Activated gamma-delta T cell (primary cell): ENCODE data around the gene MAGEE1.

ENCODE experiments used
- DNase-seq: peaks from one replicate; lab custom pipeline; 2025; lab: John Stamatoyannopoulos, UW
- total RNA-seq, 2 donors: gene quantifications; one replicate each; lab custom pipeline; 2026; lab: John Stamatoyannopoulos, UW

The MAGEE1 gene, protein sequence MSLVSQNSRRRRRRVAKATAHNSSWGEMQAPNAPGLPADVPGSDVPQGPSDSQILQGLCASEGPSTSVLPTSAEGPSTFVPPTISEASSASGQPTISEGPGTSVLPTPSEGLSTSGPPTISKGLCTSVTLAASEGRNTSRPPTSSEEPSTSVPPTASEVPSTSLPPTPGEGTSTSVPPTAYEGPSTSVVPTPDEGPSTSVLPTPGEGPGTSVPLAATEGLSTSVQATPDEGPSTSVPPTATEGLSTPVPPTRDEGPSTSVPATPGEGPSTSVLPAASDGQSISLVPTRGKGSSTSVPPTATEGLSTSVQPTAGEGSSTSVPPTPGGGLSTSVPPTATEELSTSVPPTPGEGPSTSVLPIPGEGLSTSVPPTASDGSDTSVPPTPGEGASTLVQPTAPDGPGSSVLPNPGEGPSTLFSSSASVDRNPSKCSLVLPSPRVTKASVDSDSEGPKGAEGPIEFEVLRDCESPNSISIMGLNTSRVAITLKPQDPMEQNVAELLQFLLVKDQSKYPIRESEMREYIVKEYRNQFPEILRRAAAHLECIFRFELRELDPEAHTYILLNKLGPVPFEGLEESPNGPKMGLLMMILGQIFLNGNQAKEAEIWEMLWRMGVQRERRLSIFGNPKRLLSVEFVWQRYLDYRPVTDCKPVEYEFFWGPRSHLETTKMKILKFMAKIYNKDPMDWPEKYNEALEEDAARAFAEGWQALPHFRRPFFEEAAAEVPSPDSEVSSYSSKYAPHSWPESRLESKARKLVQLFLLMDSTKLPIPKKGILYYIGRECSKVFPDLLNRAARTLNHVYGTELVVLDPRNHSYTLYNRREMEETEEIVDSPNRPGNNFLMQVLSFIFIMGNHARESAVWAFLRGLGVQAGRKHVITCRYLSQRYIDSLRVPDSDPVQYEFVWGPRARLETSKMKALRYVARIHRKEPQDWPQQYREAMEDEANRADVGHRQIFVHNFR
- 10.2 to 20.0 reads per million in 2 donors for total RNA-seq

DNA sequence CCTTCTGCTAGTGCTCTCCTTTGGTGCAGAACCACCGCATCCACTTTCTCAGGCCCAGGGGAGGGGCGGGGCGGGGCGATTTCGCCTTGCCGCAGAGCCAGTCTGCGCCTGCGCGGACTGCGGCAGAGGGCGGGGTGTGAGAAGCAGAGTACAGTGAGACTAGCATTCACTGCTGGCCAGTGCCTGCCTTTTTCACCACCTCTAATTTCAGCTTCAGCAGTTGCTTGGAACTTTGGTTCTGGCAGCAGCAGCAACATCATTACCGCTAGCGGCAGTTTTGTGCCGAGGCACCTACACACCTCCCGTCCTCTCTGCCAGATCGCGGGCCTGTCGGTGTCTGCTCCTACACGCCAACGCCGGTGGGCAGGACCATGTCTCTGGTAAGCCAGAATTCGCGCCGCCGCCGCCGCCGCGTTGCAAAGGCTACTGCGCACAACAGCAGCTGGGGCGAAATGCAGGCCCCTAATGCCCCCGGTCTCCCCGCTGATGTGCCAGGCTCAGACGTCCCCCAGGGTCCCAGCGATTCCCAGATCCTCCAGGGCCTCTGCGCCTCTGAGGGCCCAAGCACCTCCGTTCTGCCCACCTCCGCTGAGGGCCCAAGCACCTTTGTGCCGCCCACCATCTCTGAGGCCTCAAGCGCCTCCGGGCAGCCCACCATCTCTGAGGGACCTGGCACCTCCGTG, at the start of gene MAGEE1:
Gene MAGEE1, plus strand, starts transcription at position 151 of the 683 bp plus-strand sequence. Its CDS starts 221 bp downstream, at position 372.
- DNase-seq: peak; percentile 64

DNA sequence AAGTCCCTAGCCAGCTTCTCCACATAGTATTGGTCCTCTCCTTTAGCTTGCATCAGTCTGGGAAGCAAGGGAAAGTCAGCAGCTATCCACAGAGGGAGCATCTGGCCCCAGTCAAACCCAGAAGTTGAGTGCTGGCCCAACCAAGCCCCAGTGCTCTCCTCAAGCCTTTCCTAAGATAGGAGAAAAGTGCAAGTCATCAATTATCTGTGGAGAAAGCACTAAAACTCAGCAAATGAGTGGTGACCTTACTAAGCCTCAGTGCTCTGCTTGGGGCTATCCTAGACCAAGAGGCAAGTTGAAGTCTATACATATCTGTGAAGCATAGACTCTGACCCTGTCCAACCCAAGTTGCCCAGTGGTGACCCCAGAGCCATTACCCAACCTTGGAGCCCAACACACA, 28.5 kb upstream of the MAGEE1 start:
- no peak for DNase-seq

DNA sequence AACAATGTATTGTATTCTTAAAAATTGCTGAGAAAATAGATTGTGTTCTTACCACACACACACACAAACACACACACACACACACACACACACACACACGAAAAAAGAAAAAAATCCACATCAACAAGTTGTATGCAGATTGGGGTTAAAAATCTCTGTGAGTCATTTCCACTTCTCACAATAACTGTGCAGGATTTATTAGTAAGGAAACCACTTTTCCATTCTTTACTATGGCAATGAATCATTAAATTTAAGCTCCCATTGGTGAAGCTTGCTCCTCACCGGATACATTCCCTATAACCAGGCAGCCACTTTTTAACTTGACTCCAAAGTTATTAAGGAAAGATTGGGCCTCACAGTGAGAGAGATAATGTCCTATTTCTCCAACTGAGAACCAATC, 19.7 kb upstream of the MAGEE1 start:
- no peak for DNase-seq

DNA sequence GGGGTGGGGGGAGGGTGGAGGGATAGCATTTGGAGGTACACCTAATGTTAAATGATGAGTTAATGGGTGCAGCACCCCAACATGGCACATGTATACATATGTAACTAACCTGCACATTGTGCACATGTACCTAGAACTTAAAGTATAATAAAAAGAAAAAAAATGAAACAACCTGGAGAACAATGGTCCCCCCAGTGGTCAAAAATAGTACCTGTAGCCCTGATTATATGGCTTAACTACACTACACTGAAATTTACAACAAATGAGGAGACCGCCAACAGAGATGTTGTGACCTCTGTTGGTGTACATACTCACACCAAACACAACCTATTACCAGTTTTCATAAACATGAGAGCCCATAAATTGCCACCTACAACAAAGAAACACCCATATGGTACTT, 7.3 kb upstream of the MAGEE1 start:
- no peak for DNase-seq

DNA sequence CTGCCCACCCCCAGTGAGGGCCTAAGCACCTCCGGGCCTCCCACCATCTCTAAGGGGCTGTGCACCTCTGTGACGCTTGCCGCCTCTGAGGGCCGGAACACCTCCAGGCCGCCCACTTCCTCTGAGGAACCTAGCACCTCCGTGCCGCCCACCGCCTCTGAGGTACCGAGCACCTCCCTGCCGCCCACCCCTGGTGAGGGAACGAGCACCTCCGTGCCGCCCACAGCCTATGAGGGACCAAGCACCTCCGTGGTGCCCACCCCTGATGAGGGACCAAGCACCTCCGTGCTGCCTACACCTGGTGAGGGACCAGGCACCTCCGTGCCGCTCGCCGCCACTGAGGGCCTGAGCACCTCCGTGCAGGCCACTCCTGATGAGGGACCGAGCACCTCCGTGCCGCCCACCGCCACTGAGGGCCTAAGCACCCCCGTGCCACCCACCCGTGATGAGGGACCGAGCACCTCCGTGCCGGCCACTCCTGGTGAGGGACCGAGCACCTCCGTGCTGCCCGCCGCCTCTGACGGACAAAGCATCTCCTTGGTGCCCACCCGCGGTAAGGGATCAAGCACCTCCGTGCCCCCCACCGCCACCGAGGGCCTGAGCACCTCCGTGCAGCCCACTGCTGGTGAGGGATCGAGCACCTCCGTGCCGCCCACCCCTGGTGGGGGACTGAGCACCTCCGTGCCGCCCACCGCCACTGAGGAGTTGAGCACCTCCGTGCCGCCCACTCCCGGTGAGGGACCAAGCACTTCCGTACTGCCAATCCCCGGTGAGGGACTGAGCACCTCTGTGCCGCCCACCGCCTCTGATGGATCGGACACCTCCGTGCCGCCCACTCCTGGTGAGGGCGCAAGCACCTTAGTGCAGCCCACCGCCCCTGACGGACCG, 977 bp downstream of the MAGEE1 start:
- DNase-seq: peak; percentile 37

DNA sequence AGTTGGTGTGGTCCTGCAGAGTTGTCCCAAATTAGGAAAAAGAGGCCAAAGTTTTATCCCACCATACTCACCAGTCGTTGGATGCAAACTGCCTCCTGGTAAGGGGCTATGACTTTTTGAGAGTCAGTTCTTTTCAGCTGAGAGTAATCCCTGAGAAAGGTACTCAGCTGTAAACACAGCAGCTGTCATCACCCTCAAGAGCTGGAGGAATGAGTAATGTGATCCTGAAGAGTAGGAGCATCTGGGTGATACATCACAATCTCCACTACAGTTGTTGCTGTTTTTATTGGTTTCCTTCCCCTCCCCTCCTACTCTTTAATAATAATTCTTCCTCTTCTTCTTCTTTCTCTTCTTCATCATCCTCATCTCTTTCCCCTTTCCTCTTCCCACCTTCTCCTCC, 5.7 kb downstream of the MAGEE1 start:
- DNase-seq: no peak

DNA sequence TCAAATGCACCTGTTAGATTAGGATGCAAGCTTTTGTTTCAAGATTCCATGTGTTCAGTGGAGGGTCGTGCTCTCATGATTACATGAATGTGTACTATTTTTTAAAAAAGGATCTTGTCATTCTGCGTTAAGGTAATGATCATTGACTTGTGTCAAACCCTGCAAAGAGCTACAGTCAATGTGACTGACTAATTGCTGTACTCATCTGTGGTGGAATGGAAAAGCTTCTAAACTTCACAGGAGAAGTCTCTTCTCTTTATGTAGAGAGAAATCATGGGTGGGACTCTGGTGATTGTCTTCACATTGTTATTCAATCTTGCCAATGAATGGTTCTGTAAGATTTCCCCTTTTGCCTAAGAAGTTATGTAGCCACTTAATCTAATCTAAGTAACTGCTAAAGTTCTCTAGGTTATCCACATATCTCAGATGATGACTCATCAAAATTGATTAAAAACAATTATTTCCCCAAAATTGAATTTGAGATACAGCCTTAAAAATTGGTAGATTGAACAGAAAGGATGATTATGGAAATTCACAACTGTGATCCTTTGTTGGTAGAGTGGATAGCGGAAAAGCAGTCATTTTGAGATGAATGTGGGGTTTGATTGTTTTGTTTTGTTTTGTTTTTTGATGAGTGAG, 6.7 kb downstream of the MAGEE1 start:
- DNase-seq: no peak

DNA sequence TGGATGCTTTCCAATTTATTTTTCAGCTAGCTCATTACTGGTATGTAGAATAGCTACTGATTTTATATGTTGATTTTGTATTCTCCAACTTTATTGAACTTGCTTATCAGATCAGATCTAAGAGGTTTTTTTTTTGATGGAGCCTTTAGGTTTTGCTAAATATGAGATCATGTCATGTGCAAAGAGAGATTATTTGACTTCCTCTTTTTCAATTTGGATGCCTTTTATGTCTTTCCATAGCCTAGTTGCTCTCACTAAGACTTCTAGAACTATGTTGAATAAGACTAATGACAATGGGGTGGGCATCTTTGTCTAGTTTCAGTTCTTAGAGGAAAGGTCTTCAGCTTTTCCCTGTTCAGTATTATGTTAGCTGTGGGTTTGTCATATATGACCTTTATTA, 11.7 kb downstream of the MAGEE1 start:
- no peak for DNase-seq

DNA sequence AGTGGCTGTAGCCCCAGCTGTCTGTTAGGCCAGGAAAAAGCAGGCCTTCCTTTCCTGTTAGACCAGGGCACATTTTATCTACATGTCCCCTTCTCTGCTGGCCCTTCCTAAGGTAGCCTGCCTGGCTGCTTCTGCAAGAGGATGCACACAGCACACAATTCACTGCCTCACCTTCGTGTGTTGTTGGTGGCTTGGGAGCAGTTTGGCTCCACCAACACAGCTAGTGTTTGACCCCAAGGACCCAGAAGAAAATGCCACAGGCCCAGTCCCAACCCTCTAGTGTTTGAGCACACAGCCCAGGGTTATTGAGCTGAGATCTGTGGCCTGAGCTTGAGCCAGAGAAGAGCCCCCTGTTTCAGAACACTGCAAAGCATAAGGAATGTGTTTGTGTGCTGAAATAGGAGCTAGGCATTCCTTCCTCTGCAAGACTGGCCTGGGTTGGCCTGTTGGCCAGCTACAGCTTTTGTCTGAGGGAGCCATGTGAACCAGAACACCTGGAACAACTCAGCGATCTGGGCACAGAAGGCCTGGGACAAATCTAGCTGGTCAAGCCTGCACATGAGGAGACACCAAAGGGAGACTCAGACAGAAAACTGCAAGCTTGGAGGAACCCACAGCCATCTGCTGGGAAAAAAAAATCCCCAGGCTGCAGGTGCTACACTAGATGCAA, 26.4 kb downstream of the MAGEE1 start:
- DNase-seq: no peak

DNA sequence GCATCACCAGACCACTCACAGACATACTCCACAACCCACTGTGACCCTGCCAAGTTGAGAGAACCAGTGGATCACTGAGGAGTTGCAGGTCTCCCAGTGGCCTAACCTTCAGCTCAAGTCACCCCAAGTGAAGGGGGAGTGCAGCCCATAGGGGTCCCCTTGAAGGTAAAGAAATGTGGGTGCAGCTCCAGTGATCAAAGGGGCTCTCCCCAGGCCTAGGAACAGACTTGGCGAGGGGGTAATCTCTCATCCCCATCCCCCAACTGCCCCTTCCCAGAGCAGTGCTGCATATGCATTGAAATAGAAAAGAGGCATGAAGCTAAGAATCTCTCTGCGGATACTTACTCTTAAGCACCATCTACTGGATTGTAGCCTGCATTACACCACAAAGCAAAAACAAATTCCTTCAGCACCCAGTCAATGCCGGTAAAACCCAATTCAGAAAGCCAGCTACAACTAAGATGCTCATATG, 27.0 kb downstream of the MAGEE1 start:
- no peak for DNase-seq

DNA sequence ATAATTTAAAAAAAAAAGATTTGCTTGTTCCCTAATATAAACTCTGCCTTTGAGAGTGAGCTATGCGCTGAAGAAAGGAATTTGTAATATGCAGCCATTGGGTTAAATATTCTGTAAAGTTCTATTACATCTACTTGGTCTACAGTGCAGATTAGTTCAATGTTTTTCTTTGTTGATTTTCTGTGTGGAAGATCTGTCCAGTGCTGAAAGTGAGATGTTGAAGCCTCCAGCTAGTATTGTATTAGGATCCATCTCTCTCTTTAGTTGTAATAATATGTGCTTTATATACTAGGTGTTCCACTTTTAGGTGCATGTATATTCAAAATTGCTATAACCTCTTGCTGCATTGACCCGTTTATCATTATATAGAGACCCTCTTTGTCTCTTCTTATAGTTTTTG, 49.8 kb downstream of the MAGEE1 start:
- no peak for DNase-seq
